Activated CD4-positive, alpha-beta T cell treated with anti-CD3 and anti-CD28 coated beads, Interleukin-2, amount 50 U/mL, for 16 hours (primary cell): Measurements from ENCODE around the gene PAK4.

Experiments
- DNase-seq: peaks from one replicate; pipeline ENCODE4 v3.0.0-alpha.2; 2020

Gene PAK4

DNA sequence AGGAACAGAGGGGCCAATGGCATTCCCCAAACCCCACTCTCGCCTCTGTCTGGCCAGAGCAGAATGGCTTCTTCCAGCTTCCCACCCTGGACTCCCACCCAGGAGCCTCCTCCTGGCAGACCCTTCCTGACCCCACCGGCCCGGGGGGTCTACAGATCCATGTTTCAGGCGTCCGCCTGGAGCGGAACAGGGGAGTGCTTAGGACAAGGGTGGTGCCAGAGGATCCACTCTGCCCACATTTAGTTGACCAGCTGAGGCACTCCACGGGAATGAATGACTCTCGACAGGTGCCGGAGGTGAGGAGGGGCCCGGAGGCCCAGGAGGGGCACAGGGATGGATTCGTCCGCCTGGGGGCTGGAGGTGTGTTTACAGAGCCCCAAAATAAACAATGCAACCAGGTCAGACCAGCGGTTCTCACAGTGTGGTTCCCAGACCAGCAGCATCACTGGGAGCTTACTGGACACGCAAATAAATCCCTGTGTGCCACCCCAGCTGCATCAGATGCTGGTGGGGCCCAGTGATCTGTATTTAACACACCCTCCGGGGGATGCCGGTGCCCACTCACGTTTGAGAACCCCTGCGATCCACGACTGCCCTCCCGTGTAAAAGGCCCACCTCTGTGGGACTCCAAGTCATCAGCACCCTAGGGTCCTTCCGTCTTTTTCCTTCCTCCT, 56.1 kb downstream of the PAK4 start:
- no peak for DNase-seq

- DNase-seq: no peak
These were observed 56.6 kb downstream of the PAK4 start for GRCh38 chr19:39182174-39182505.

- DNase-seq: no peak
These were observed 57.5 kb downstream of the PAK4 start for GRCh38 chr19:39183104-39183503.

GRCh38 chr19:39186391-39186790, 60.8 kb downstream of the PAK4 start:
- DNase-seq: no peak

GRCh38 chr19:39187552-39187943, 62.0 kb downstream of the PAK4 start:
- DNase-seq: no peak

DNA sequence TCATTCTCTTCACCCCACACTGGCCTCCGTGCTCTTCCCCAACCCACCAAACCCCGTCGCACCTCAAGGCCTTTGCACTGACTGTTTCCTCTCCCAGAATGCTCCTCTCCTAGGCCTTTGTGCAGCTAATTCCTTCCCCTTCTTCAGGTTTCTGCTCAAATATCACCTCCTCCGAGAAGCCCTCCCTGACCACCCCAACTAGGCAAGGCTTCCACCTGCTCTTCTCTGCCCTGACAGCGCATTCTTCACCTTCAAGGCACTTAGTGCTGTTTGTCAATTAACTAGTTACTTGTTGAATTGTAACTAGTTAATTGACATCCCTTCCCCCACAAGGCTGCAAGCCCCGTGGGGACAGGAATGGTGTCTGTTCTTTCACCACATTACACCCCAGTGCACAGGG, 63.4 kb downstream of the PAK4 start:
- no peak for DNase-seq

DNA sequence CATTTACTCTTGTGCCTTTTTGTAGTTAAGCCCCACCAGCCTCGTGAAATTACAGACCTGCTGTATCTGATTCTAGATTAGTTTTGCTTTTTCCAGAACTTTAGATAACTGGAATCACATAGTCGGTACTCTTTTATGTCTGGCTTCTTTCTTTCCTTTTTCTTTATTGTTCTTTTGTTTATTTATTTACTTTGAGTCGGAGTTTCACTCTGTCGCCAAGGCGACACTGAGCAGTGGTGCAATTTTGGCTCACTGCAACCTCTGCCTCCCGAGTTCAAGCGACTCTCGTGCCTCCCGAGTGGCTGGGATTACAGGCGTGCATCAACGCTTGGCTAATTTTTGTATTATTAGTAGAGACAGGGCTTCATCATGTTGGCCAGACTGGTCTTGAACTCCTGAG, 65.2 kb downstream of the PAK4 start:
- DNase-seq: no peak

DNA sequence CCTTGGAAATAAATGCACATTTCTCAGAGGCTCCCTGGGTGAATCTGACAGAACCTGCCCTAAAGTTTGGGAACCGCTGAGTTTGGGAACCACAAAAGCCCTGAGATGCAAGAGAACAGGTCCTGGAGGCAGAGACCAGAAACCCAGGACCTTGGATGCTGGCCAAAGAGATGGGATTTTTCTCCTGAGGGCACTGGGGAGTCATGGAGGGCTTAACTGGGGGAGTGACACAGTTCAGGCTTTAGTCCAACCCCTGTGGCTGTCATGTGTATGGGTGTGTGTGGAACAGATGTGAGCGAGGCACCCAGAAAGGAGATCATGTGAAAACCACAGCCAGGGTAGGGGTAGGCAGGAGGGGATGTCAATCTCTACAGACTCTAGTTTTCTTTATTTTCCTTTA, 67.3 kb downstream of the PAK4 start:
- DNase-seq: no peak

DNA sequence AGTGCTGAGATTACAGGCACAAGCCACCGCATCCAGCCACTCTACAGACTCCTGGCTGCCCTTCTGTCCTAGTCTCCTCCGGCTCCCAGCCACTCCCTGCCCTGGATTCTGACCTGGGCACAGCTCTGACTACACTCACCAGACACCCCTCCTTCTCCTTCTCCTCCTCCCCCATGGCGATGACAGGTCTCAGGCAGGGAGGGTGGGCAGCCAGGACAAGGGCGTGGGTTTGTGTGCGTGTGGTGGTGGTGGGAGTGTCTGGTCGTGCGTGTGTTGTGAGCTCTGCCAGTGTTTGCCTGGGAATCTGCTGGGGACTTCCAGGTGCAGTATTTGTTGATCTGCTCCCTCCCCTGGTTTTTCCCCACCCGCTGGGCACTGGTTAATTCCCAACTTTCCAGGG, 68.2 kb downstream of the PAK4 start:
- no peak for DNase-seq

DNA sequence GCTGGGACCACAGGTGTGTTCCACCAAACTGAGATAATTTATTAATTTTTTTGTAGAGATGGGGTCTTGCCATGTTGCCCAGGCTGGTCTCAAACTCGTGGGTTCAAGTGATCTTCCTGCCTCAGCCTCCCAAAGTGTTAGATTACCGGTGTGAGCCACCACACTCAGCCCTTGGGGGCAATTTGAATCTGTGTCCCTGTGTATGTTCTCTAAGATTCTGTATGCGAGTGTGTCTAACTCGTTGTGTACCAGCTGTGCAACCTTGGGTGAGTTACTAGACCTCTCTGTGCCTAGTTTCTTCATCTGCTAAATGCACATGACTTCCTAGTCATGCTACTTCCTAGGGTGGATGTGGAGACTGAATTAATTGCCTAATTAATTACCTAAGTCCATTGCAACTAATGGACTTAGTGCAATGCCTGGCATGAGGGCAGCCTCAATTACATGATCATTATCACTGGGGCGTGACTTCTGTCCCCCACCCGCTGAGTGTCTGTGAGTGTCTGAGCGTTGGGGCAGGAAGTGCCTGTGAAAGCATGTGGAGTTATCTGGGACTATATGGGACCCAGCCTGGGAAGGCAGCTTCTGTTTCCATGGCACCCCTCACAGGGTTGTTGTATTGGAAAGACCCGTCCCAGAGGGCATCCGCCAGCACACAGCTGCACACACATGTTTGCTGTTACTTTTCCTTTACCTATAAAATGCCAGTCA, 69.4 kb downstream of the PAK4 start:
- DNase-seq: no peak

GRCh38 chr19:39195755-39196154, 70.2 kb downstream of the PAK4 start:
- no peak for DNase-seq

GRCh38 chr19:39196320-39196719, 70.7 kb downstream of the PAK4 start:
- no peak for DNase-seq

DNA sequence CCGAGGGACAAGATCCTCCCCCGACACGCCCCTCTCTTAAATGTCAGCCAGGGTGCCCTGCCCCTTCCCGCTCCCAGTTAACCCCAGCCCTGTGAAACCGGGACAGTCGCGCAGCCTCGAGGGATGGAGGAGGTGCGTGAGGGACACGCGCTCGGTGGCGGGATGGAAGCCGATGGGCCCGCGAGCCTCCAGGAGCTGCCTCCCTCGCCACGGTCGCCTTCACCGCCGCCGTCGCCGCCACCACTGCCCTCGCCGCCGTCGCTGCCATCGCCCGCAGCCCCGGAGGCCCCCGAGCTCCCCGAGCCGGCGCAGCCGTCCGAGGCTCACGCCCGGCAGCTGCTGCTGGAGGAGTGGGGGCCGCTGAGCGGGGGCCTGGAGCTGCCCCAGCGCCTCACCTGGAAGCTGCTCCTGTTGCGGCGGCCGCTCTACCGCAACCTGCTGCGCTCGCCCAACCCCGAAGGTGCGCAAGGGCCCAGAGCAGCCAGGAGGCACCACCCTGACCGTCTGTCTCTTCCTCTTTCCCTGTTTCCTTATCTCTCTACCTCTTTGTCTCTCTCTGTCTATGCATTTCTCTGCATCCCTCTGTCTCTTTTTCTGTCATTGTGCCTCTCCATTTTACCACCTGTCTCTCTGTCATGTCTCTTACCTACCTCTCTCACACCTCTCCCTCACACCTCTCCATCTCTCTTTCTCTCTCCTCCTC, 71.4 kb downstream of the PAK4 start, which contains the start of gene NCCRP1:
Gene NCCRP1 (plus strand): TSS at position 105 of the 703 bp plus-strand sequence. CDS start 19 bp downstream, at position 124.
- DNase-seq: no peak

DNA sequence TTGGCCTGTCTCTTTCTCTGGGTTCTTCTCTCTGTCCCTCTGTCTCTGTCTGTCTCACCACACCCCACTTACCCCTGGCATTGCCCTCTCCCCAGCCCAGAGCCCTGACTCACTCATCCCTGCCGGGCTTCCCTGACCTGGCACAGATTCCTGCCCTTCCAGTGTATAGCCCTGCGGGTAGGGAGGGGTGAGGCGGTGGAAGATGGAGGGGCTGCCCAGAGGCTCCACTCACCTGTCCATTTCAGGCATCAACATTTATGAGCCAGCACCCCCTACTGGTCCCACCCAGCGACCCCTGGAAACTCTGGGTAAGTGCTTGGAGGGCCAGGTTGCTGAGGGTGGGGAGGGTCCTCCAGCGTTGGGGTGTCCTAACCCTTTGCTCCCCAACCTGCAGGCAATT, 72.2 kb downstream of the PAK4 start:
- DNase-seq: no peak

DNA sequence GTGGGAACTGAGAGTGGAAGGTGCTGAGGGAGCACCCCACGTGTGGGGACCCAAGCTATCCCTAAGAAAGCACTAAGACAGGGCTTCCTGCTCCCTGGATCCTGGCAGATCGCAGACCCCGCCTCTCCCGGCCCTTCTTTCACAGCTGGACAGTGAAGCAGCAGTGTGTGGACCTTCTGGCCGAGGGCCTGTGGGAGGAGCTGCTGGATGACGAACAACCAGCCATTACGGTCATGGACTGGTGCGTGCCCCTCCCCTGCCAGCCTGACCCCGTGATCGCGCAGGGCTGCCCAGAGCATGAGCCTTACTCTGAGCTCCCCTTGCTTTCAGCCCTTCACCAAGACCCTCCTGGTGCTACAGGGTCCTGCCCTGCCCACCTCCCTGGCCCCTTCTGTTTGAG, 73.4 kb downstream of the PAK4 start:
- no peak for DNase-seq

GRCh38 chr19:39200066-39200802, 74.6 kb downstream of the PAK4 start:
- no peak for DNase-seq

GRCh38 chr19:39200803-39201115, 75.2 kb downstream of the PAK4 start:
- no peak for DNase-seq

DNA sequence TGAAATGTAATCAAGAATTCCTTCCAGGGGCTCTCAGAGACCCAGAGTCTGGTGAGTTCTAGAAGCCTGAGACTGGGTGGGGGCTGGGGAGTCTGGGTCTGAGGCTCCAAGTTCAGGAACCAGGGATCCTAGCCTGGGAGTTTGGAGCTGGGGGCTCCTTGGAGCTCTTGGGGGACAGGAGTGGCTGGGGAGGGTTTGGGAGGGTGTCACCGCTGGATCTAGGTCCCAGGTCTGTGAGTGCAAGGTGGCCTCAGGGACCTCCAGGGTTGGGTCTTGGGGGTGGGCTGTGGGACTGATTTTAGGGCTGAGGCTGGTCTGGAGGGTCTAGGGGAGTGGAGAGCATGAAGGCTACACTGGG, 77.4 kb downstream of the PAK4 start:
- no peak for DNase-seq

GRCh38 chr19:39203372-39204341, 78.1 kb downstream of the PAK4 start, which contains the start of gene SYCN:
Gene SYCN, minus strand, starts transcription at chr19:39204263. Its CDS starts 9 bp downstream, at chr19:39204254.
- DNase-seq: no peak

DNA sequence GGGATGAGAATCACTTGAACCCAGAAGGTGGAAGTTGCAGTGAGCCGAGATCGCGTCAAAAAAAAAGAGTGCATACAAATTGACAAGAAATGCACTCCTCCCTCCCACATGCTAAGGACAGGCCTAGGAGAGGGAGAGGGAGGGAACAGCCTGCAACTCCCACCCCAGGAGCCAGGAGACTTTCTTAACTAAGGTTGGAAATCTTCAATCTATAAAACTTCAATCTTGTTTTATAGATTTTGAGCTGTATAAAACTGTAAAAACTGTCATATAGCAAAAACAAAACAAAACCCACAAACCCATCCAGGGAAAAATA, 79.8 kb downstream of the PAK4 start:
- DNase-seq: no peak

DNA sequence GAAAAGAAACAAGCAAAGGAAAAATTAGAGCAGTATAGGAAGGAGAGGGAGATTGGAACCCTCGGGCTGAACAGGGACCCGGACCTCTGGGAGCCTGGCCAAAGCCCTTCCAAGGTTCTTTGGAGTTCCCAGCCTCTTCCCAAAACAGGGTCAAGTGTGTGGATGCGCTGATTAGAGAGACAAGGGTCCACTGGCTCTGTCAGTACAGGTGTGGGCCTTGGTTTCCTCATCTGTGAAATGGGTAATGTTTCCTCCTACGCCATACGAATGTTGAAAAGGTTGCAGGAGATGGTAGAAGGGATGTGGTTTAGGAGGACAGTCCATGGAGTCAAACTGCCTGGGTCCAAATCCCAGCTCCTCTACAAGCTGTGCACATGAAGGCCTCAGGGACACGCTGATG, 80.5 kb downstream of the PAK4 start:
- DNase-seq: no peak

GRCh38 chr19:39207293-39207836, 81.8 kb downstream of the PAK4 start:
- DNase-seq: no peak
